ENCODE results near the gene HNRNPUL2. TPM values are rescaled to one million over a fixed set of nuclear protein-coding genes. Genes with fewer than 3 reads are reported as not detected.
"Not testable (repeated sequence)": the region's sequence is repeated elsewhere in the genome, so short reads cannot be mapped to it uniquely, and the experiment has no call there.

HNRNPUL2 gene
- total RNA-seq, 3 donors from 2014 or later (not counting 1 experiment from before 2014, with no cell fraction given): 58.0 to 73.1 (median 69.3) TPM

- no peak overlapping the region for H3K27ac Mint-ChIP-seq
- no peaks in the 10 kb centered on the region for H3K27me3 ChIP-seq (ENCODE audit: control insufficient read depth, insufficient read depth, low read length)
- no peaks in the 10 kb centered on the region for H3K36me3 ChIP-seq (ENCODE audit: control insufficient read depth, insufficient read depth, low read length)
- no peak overlapping the region for H3K4me3 Mint-ChIP-seq
- H3K9me3 Mint-ChIP-seq: no peaks in the 10 kb centered on the region
- no peak for DNase-seq
- no peak for TF ChIP-seq CTCF (IDR thresholded peaks at IDR 0.05)
- H3K4me3 ChIP-seq (ENCODE audit: low read length): no peak overlapping the region
- intact Hi-C loops (cut with micrococcal nuclease): no loop called here
- no peaks in the 10 kb centered on the region for H3K9me3 ChIP-seq (ENCODE audit: control insufficient read depth, insufficient read depth, low read length)
- no peaks in the 10 kb centered on the region for H3K27me3 Mint-ChIP-seq (ENCODE audit: low read depth in 2 of 2)
- no peak overlapping the region for H3K27ac ChIP-seq (ENCODE audit: low read length)
- peaks cover 19 to 22% of the 10 kb centered on the region in 2 donors for H3K4me1 Mint-ChIP-seq
- no peaks in the 10 kb centered on the region for H3K36me3 Mint-ChIP-seq
- no peak for ATAC-seq
- WGBS (ENCODE audit: insufficient coverage): 90% methylated on average over 4 of the region's 11 CpGs
- peaks cover 19% of the 10 kb centered on the region for H3K4me1 ChIP-seq (ENCODE audit: control insufficient read depth, insufficient read depth, low read length)
Measured at GRCh38 chr11:62702246-62702645, 25.0 kb downstream of the HNRNPUL2 start.

- H3K4me1 Mint-ChIP-seq: peaks cover 8% of the 10 kb centered on the region in 2 donors
Measured at GRCh38 chr11:62694455-62695167, 32.6 kb downstream of the HNRNPUL2 start.

GRCh38 chr11:62693624-62694023, 33.6 kb downstream of the HNRNPUL2 start:
- not testable (repeated sequence) for H3K4me3 Mint-ChIP-seq; H3K27me3 ChIP-seq (ENCODE audit: control insufficient read depth, insufficient read depth, low read length); H3K27ac Mint-ChIP-seq; DNase-seq; H3K9me3 Mint-ChIP-seq; H3K4me3 ChIP-seq (ENCODE audit: low read length); H3K4me1 ChIP-seq (ENCODE audit: control insufficient read depth, insufficient read depth, low read length); H3K27me3 Mint-ChIP-seq (ENCODE audit: low read depth in 2 of 2); H3K9me3 ChIP-seq (ENCODE audit: control insufficient read depth, insufficient read depth, low read length); H3K36me3 Mint-ChIP-seq; H3K27ac ChIP-seq (ENCODE audit: low read length); ATAC-seq; H3K4me1 Mint-ChIP-seq
- intact Hi-C loops (cut with micrococcal nuclease): loop anchor here (1.0 kb wide), 5 partner anchors 12 to 299 kb away; no protein-coding TSS in a partner anchor
- 75% methylated on average over 4 of the region's 4 CpGs for WGBS (ENCODE audit: insufficient coverage)
- H3K36me3 ChIP-seq (ENCODE audit: control insufficient read depth, insufficient read depth, low read length): peaks cover 21% of the 10 kb centered on the region

More at GRCh38 chr11:62694455-62695167, 32.6 kb downstream of the HNRNPUL2 start:
- Histone ChIP-seq H3K4me1 (ENCODE audit: control insufficient read depth, insufficient read depth, low read length) (no peaks in the 10 kb centered on the region), H3K36me3 (ENCODE audit: control insufficient read depth, insufficient read depth, low read length) (peaks cover 21% of the 10 kb centered on the region), H3K27me3 (ENCODE audit: control insufficient read depth, insufficient read depth, low read length) (no peaks in the 10 kb centered on the region), H3K27ac (ENCODE audit: low read length) (no peak overlapping the region), H3K4me3 (ENCODE audit: low read length) (no peak overlapping the region), H3K9me3 (ENCODE audit: control insufficient read depth, insufficient read depth, low read length) (no peaks in the 10 kb centered on the region)
- DNase-seq: peak; percentile 72 to 91
- ATAC-seq: peak; percentile 78 to 98 (median 96)
- no peaks in the 10 kb centered on the region for H3K36me3 Mint-ChIP-seq
- no peak overlapping the region for H3K4me3 Mint-ChIP-seq
- TF ChIP-seq CTCF (IDR thresholded peaks at IDR 0.05): peak; percentile 84
- no peaks in the 10 kb centered on the region for H3K9me3 Mint-ChIP-seq
- peak overlapping the region in 1 of 2 donors; percentile 7 for H3K27ac Mint-ChIP-seq
- intact Hi-C loops (cut with micrococcal nuclease): loop anchor here (1.0 kb wide), 5 partner anchors 13 to 300 kb away; no protein-coding TSS in a partner anchor
- WGBS (ENCODE audit: insufficient coverage): 53% methylated on average over 14 of the region's 14 CpGs
- H3K27me3 Mint-ChIP-seq (ENCODE audit: low read depth in 2 of 2): no peaks in the 10 kb centered on the region

- Mint-ChIP-seq H3K9me3 (no peaks in the 10 kb centered on the region), H3K36me3 (no peaks in the 10 kb centered on the region), H3K27ac (no peak within 1 kb of the TSS), H3K27me3 (ENCODE audit: low read depth in 2 of 2) (peaks cover 0 to 9% of the 10 kb centered on the region in 2 donors), H3K4me1 (peaks cover 2 to 3% of the 10 kb centered on the region in 2 donors), H3K4me3 (no peak within 1 kb of the TSS)
- 92% methylated on average over 11 of the region's 11 CpGs for WGBS (ENCODE audit: insufficient coverage)
- H3K4me3 ChIP-seq (ENCODE audit: low read length): no peak within 1 kb of the TSS
- peaks cover 21% of the 10 kb centered on the region for H3K36me3 ChIP-seq (ENCODE audit: control insufficient read depth, insufficient read depth, low read length)
- H3K9me3 ChIP-seq (ENCODE audit: control insufficient read depth, insufficient read depth, low read length): no peaks in the 10 kb centered on the region
- H3K27ac ChIP-seq (ENCODE audit: low read length): no peak within 1 kb of the TSS
- peaks cover 6% of the 10 kb centered on the region for H3K27me3 ChIP-seq (ENCODE audit: control insufficient read depth, insufficient read depth, low read length)
- intact Hi-C loops (cut with micrococcal nuclease): no loop called here
- DNase-seq: no peak
- ATAC-seq: no peak
- no peak for TF ChIP-seq CTCF (IDR thresholded peaks at IDR 0.05)
- no peaks in the 10 kb centered on the region for H3K4me1 ChIP-seq (ENCODE audit: control insufficient read depth, insufficient read depth, low read length)
Measured at GRCh38 chr11:62689421-62690183, 37.7 kb downstream of the HNRNPUL2 start, which contains the start of gene LRRN4CL. TSS of gene LRRN4CL (minus strand) at chr11:62689530. CDS start at chr11:62688508, 1,022 bp downstream.

All from natural killer cell (primary cell).